Small intestine (tissue), 7 donors: ENCODE data around the gene FAM20C. TPM values are rescaled to one million over a fixed set of nuclear protein-coding genes. Genes with fewer than 3 reads are reported as not detected.
"Not testable (repeated sequence)": the region's sequence is repeated elsewhere in the genome, so short reads cannot be mapped to it uniquely, and the experiment has no call there.

Experiments used
- DNase-seq, 2 donors: peaks; one replicate each; pipeline versions ENCODE4 v3.0.0 to v3.0.0-alpha.2; 2013
- FAIRE-seq: peaks from 2 replicates; lab custom pipeline; 2012; peaks lifted over from hg19 to GRCh38; lab: Jason Lieb, UNC
- H3K27ac ChIP-seq, 3 donors: one replicate each; pipeline ENCODE4 v1.5.1; 2013; ENCODE audit warnings: low read length in 2 of 3, mild to moderate bottlenecking in 2 of 3, control low read depth in 1 of 3, inconsistent platforms in 1 of 3, low read depth in 1 of 3, moderate library complexity in 1 of 3
- H3K27me3 ChIP-seq, 3 donors: one replicate each; pipeline ENCODE4 v1.6.1; 2013; ENCODE audit warnings: low read length in 3 of 3, inconsistent platforms in 1 of 3; ENCODE audit not compliant: control insufficient read depth in 3 of 3, insufficient read depth in 3 of 3
- H3K36me3 ChIP-seq, 3 donors: one replicate each; pipeline ENCODE4 v1.6.1; 2013; ENCODE audit warnings: low read length in 3 of 3, inconsistent platforms in 1 of 3, low read depth in 1 of 3, mild to moderate bottlenecking in 1 of 3, moderate library complexity in 1 of 3; ENCODE audit not compliant: control insufficient read depth in 3 of 3, insufficient read depth in 2 of 3
- H3K4me1 ChIP-seq, 3 donors: one replicate each; pipeline ENCODE4 v1.6.1; 2013; ENCODE audit warnings: low read length in 2 of 3, inconsistent platforms in 1 of 3, low read depth in 1 of 3, mild to moderate bottlenecking in 1 of 3, moderate library complexity in 1 of 3; ENCODE audit not compliant: control insufficient read depth in 3 of 3, insufficient read depth in 2 of 3
- H3K4me3 ChIP-seq, 3 donors: one replicate each; pipeline ENCODE4 v1.5.1; 2013; ENCODE audit warnings: low read length in 3 of 3, control low read depth in 1 of 3, inconsistent platforms in 1 of 3, low read depth in 1 of 3, mild to moderate bottlenecking in 1 of 3, moderate library complexity in 1 of 3
- H3K9me3 ChIP-seq, 2 donors: one replicate each; pipeline ENCODE4 v1.6.1; 2013; ENCODE audit warnings: low read depth in 1 of 2, low read length in 1 of 2; ENCODE audit not compliant: control insufficient read depth in 2 of 2, insufficient read depth in 1 of 2
- WGBS, 3 donors: extraction: QIAGEN DNeasy Blood & Tissue Kit; methylation state at CpG; one replicate each; pipeline ENCODE4 v1.1.7; 2013; 5-methylcytosine and 5-hydroxymethylcytosine counted together
- polyA plus RNA-seq, 4 donors: library from polyadenylated mRNA; stranded (reverse) in 3 of 4; unstranded in 1 of 4; fragments of 200-250 nt in 3 of 4; fragments of 120-200 nt in 1 of 4; gene quantifications; one replicate each; pipeline versions ENCODE4 v1.2.1 to v1.2.3, GENCODE V29; 2013
- donor health status: healthy with polysubstance abuse.
- donor health status: control.
- donor health status: control.
- donor health status: Bipolar disorder and iron deficiency.
- donor health status: healthy.

Gene FAM20C
- polyA plus RNA-seq, 4 donors: 19.7 to 69.4 (median 32.1) TPM

- no peaks in the 10 kb centered on the region for H3K4me1 ChIP-seq
- DNase-seq: no peak
- no peaks in the 10 kb centered on the region for H3K27me3 ChIP-seq
- peaks cover 5 to 94% (median 12%) of the 10 kb centered on the region in 3 donors for H3K36me3 ChIP-seq
- no peak overlapping the region for H3K27ac ChIP-seq
- peaks cover 0 to 5% of the 10 kb centered on the region in 2 donors for H3K9me3 ChIP-seq
- no peak overlapping the region for H3K4me3 ChIP-seq
- 94 to 97% (median 96%) methylated on average over 46 to 49 of the region's 49 CpGs for WGBS, 3 donors
- no peak for FAIRE-seq
Measured at GRCh38 chr7:205115-206010, 13.0 kb downstream of the FAM20C start.

GRCh38 chr7:206351-206750, 14.0 kb downstream of the FAM20C start:
- DNase-seq, H3K4me3 ChIP-seq, H3K27me3 ChIP-seq, FAIRE-seq, H3K27ac ChIP-seq, H3K9me3 ChIP-seq, H3K4me1 ChIP-seq: not testable (repeated sequence)
- H3K36me3 ChIP-seq: peaks cover 5 to 92% (median 12%) of the 10 kb centered on the region in 3 donors
- WGBS, 3 donors: 83 to 94% (median 93%) methylated on average over 31 of the region's 31 CpGs

GRCh38 chr7:207418-208129, 15.2 kb downstream of the FAM20C start:
- DNase-seq (no peak), FAIRE-seq (no peak)
- no peaks in the 10 kb centered on the region for H3K27me3 ChIP-seq
- H3K9me3 ChIP-seq: peaks cover 0 to 9% of the 10 kb centered on the region in 2 donors
- no peaks in the 10 kb centered on the region for H3K4me1 ChIP-seq
- peaks cover 5 to 93% (median 12%) of the 10 kb centered on the region in 3 donors for H3K36me3 ChIP-seq
- H3K27ac ChIP-seq: no peak overlapping the region
- 89 to 93% (median 92%) methylated on average over 39 of the region's 39 CpGs for WGBS, 3 donors
- H3K4me3 ChIP-seq: no peak overlapping the region

GRCh38 chr7:208130-208673, 15.8 kb downstream of the FAM20C start:
- no peaks in the 10 kb centered on the region for H3K27me3 ChIP-seq
- no peaks in the 10 kb centered on the region for H3K4me1 ChIP-seq
- H3K4me3 ChIP-seq: no peak overlapping the region
- H3K9me3 ChIP-seq: peaks cover 0 to 9% of the 10 kb centered on the region in 2 donors
- FAIRE-seq (no peak), DNase-seq (no peak)
- peaks cover 5 to 93% (median 12%) of the 10 kb centered on the region in 3 donors for H3K36me3 ChIP-seq
- H3K27ac ChIP-seq: no peak overlapping the region
- 67 to 81% (median 77%) methylated on average over 10 of the region's 10 CpGs for WGBS, 3 donors

GRCh38 chr7:208816-209215, 16.4 kb downstream of the FAM20C start:
- DNase-seq: no peak
- Histone ChIP-seq H3K36me3 (peaks cover 3 to 92% (median 9%) of the 10 kb centered on the region in 3 donors), H3K27ac (no peak overlapping the region), H3K4me3 (no peak overlapping the region), H3K9me3 (peaks cover 0 to 9% of the 10 kb centered on the region in 2 donors), H3K27me3 (no peaks in the 10 kb centered on the region), H3K4me1 (no peaks in the 10 kb centered on the region)
- WGBS, 3 donors: 91 to 94% (median 92%) methylated on average over 17 of the region's 17 CpGs
- no peak for FAIRE-seq

- peaks cover 0 to 9% of the 10 kb centered on the region in 2 donors for H3K9me3 ChIP-seq
- peaks cover 3 to 89% (median 6%) of the 10 kb centered on the region in 3 donors for H3K36me3 ChIP-seq
- DNase-seq (no peak), FAIRE-seq (no peak)
- 65 to 90% (median 84%) methylated on average over 10 of the region's 10 CpGs for WGBS, 3 donors
- no peaks in the 10 kb centered on the region for H3K27me3 ChIP-seq
- no peak overlapping the region for H3K27ac ChIP-seq
- no peak overlapping the region for H3K4me3 ChIP-seq
- peaks cover 0 to under 1% (median 0%) of the 10 kb centered on the region in 3 donors for H3K4me1 ChIP-seq
Measured at GRCh38 chr7:209416-209815, 17.0 kb downstream of the FAM20C start.

GRCh38 chr7:209906-210305, 17.5 kb downstream of the FAM20C start:
- Histone ChIP-seq H3K27ac (no peak overlapping the region), H3K27me3 (no peaks in the 10 kb centered on the region), H3K36me3 (peaks cover under 1 to 89% (median 3%) of the 10 kb centered on the region in 3 donors), H3K4me1 (peaks cover 0 to 5% (median 0%) of the 10 kb centered on the region in 3 donors), H3K4me3 (no peak overlapping the region), H3K9me3 (peaks cover 0 to 8% of the 10 kb centered on the region in 2 donors)
- DNase-seq (no peak), FAIRE-seq (no peak)
- WGBS, 3 donors: 71 to 89% (median 87%) methylated on average over 24 of the region's 24 CpGs

- DNase-seq (no peak), FAIRE-seq (no peak)
- Histone ChIP-seq H3K27me3 (no peaks in the 10 kb centered on the region), H3K27ac (no peak overlapping the region), H3K36me3 (peaks cover 0 to 85% (median 1%) of the 10 kb centered on the region in 3 donors), H3K4me3 (no peak overlapping the region), H3K9me3 (peaks cover 0 to 4% of the 10 kb centered on the region in 2 donors), H3K4me1 (peaks cover 0 to 5% (median 0%) of the 10 kb centered on the region in 3 donors)
- WGBS, 3 donors: 92 to 95% (median 93%) methylated on average over 31 of the region's 31 CpGs
Measured at GRCh38 chr7:210401-210925, 18.1 kb downstream of the FAM20C start.
